Muscle of arm (tissue), 12 donors: ENCODE measurements around the gene CRMP1. TPM values are rescaled to one million over a fixed set of nuclear protein-coding genes. Genes with fewer than 3 reads are reported as not detected.

Experiments
- polyA plus RNA-seq, 12 donors: library from polyadenylated mRNA; unstranded; fragments of 120-200 nt; gene quantifications; one replicate each; pipeline ENCODE4 v1.2.1, GENCODE V29; 2013; ENCODE audit not compliant: insufficient read length in 12 of 12

The CRMP1 gene
- polyA plus RNA-seq, 12 donors, result 15.2 to 47.1 (median 24.1) TPM; not detected in 1

Other genes starting within 250 kb of the CRMP1 start
- gene EVC2, start 184.5 kb downstream of the CRMP1 start, polyA plus RNA-seq, result 1 to 10 TPM in 11 of 12 donors, not detected in 1; 3.6 to 8.0 (median 4.5) TPM
- gene EVC, start 181.9 kb downstream of the CRMP1 start, polyA plus RNA-seq, result 10 to 100 TPM in 11 of 12 donors, not detected in 1; 13.6 to 33.9 (median 17.1) TPM
- gene C4orf50, start 125.3 kb upstream of the CRMP1 start, polyA plus RNA-seq, result under 1 TPM in 3 of 12 donors, not detected in 9; 0.01 to 0.03 (median 0.01) TPM